ENCODE results near the gene SUCO. TPM values are rescaled to one million over a fixed set of nuclear protein-coding genes. Genes with fewer than 3 reads are reported as not detected.
"Not testable (repeated sequence)": the region's sequence is repeated elsewhere in the genome, so short reads cannot be mapped to it uniquely, and the experiment has no call there.

The SUCO gene
- total RNA-seq, 1 experiment from 2014 or later, result 37.7 TPM

GRCh38 chr1:172595066-172595465 lies 62.1 kb downstream of the SUCO start:
- not testable (repeated sequence) for H3K79me2 ChIP-seq (ENCODE audit: insufficient read depth, low read length); H3K18ac ChIP-seq (ENCODE audit: insufficient read length, low read depth, low read length); H2AK5ac ChIP-seq (ENCODE audit: insufficient read length, low read length); H4K20me1 ChIP-seq (ENCODE audit: control insufficient read depth, insufficient read depth, insufficient read length); H4K8ac ChIP-seq (replicated peaks; ENCODE audit: insufficient read length, low read depth, low read length); H2BK12ac ChIP-seq (ENCODE audit: insufficient read length, low read depth, low read length); H4K5ac ChIP-seq (ENCODE audit: insufficient read length, low read depth, low read length); H3K27me3 Mint-ChIP-seq (ENCODE audit: low read depth); H3K23ac ChIP-seq (ENCODE audit: insufficient read length, low read depth, low read length); DNase-seq; H3K4me1 Mint-ChIP-seq; H2BK120ac ChIP-seq (ENCODE audit: low read depth, low read length, poor library complexity, severe bottlenecking); H3K23me2 ChIP-seq (ENCODE audit: insufficient read length, low read depth, low read length, poor library complexity, severe bottlenecking); H4K91ac ChIP-seq (ENCODE audit: insufficient read length, low read depth, low read length); H3K9ac ChIP-seq (ENCODE audit: extremely low read depth, insufficient read length, low read length); H3K9me3 ChIP-seq (ENCODE audit: control insufficient read depth, low read depth, low read length); H3K27me3 ChIP-seq (ENCODE audit: insufficient read depth, low read length); H3K56ac ChIP-seq (ENCODE audit: insufficient read length, low read depth, low read length); H3K4me3 Mint-ChIP-seq; H2BK20ac ChIP-seq (ENCODE audit: low read depth, low read length, poor library complexity, severe bottlenecking); H3K4me2 ChIP-seq (ENCODE audit: insufficient read depth, insufficient read length, low read length); H2BK5ac ChIP-seq (ENCODE audit: insufficient read length, low read length); H3T11ph ChIP-seq (ENCODE audit: low read length); H3K4ac ChIP-seq (ENCODE audit: low read depth, low read length); H2BK15ac ChIP-seq (ENCODE audit: low read depth, low read length); H3K79me1 ChIP-seq (ENCODE audit: insufficient read depth, low read depth, low read length, poor library complexity, severe bottlenecking); H2AFZ ChIP-seq (ENCODE audit: low read length); H3K27ac ChIP-seq (ENCODE audit: insufficient read length, low read depth, low read length); H3K14ac ChIP-seq (ENCODE audit: insufficient read depth, low read length); H3K4me1 ChIP-seq (ENCODE audit: insufficient read depth, low read length)
- WGBS (ENCODE audit: extremely low coverage, insufficient read length, low lambda C conversion rate), result no CpG with 5 or more reads among the region's 4 CpGs
- peaks cover 34 to 40% of the 10 kb centered on the region in 2 experiments for H3K9me3 Mint-ChIP-seq
- H3K36me3 Mint-ChIP-seq (ENCODE audit: insufficient read depth in 1 of 3, low read depth in 3 of 3), result peaks cover 79 to 88% (median 87%) of the 10 kb centered on the region in 3 experiments
- H3K27ac Mint-ChIP-seq, result peak overlapping the region in 1 of 3 experiments; percentile 52; a peak in 2 of 7 replicates

- not testable (repeated sequence) for H3K23ac ChIP-seq (ENCODE audit: insufficient read length, low read depth, low read length); H3K79me2 ChIP-seq (ENCODE audit: insufficient read depth, low read length); H4K5ac ChIP-seq (ENCODE audit: insufficient read length, low read depth, low read length); H3K14ac ChIP-seq (ENCODE audit: insufficient read depth, low read length); H2BK120ac ChIP-seq (ENCODE audit: low read depth, low read length, poor library complexity, severe bottlenecking); H3K4me1 ChIP-seq (ENCODE audit: insufficient read depth, low read length); H3K9me3 ChIP-seq (ENCODE audit: control insufficient read depth, low read depth, low read length); H3K9ac ChIP-seq (ENCODE audit: extremely low read depth, insufficient read length, low read length); H4K8ac ChIP-seq (replicated peaks; ENCODE audit: insufficient read length, low read depth, low read length); H2AFZ ChIP-seq (ENCODE audit: low read length); H2BK15ac ChIP-seq (ENCODE audit: low read depth, low read length); H3K79me1 ChIP-seq (ENCODE audit: insufficient read depth, low read depth, low read length, poor library complexity, severe bottlenecking); H3K4ac ChIP-seq (ENCODE audit: low read depth, low read length); H2BK20ac ChIP-seq (ENCODE audit: low read depth, low read length, poor library complexity, severe bottlenecking); H3K27me3 ChIP-seq (ENCODE audit: insufficient read depth, low read length); H3K4me2 ChIP-seq (ENCODE audit: insufficient read depth, insufficient read length, low read length); H3K56ac ChIP-seq (ENCODE audit: insufficient read length, low read depth, low read length); H3K18ac ChIP-seq (ENCODE audit: insufficient read length, low read depth, low read length); H3K27me3 Mint-ChIP-seq (ENCODE audit: low read depth); H2BK12ac ChIP-seq (ENCODE audit: insufficient read length, low read depth, low read length); H4K20me1 ChIP-seq (ENCODE audit: control insufficient read depth, insufficient read depth, insufficient read length); H2AK5ac ChIP-seq (ENCODE audit: insufficient read length, low read length); H3K4me3 Mint-ChIP-seq; H3K27ac ChIP-seq (ENCODE audit: insufficient read length, low read depth, low read length); H3T11ph ChIP-seq (ENCODE audit: low read length); H4K91ac ChIP-seq (ENCODE audit: insufficient read length, low read depth, low read length); H2BK5ac ChIP-seq (ENCODE audit: insufficient read length, low read length); H3K4me1 Mint-ChIP-seq; DNase-seq; H3K23me2 ChIP-seq (ENCODE audit: insufficient read length, low read depth, low read length, poor library complexity, severe bottlenecking); H3K27ac Mint-ChIP-seq
- Mint-ChIP-seq H3K36me3 (ENCODE audit: insufficient read depth in 1 of 3, low read depth in 3 of 3) (peaks cover 67 to 84% (median 79%) of the 10 kb centered on the region in 3 experiments), H3K9me3 (peaks cover 29 to 34% of the 10 kb centered on the region in 2 experiments)
- no CpG with 5 or more reads among the region's 10 CpGs for WGBS (ENCODE audit: extremely low coverage, insufficient read length, low lambda C conversion rate)
Observed at GRCh38 chr1:172596782-172597181, 63.8 kb downstream of the SUCO start.

Measured in H9 (cell line).